Endometrium (tissue), 2 donors: ENCODE results near the gene RPN1.
"Not testable (repeated sequence)": the region's sequence is repeated elsewhere in the genome, so short reads cannot be mapped to it uniquely, and the experiment has no call there.

Experiments used
- FAIRE-seq: peaks from 2 replicates; lab custom pipeline; 2012; peaks lifted over from hg19 to GRCh38; lab: Jason Lieb, UNC
- donor health status: control.
- donor health status: control.

Gene RPN1

DNA sequence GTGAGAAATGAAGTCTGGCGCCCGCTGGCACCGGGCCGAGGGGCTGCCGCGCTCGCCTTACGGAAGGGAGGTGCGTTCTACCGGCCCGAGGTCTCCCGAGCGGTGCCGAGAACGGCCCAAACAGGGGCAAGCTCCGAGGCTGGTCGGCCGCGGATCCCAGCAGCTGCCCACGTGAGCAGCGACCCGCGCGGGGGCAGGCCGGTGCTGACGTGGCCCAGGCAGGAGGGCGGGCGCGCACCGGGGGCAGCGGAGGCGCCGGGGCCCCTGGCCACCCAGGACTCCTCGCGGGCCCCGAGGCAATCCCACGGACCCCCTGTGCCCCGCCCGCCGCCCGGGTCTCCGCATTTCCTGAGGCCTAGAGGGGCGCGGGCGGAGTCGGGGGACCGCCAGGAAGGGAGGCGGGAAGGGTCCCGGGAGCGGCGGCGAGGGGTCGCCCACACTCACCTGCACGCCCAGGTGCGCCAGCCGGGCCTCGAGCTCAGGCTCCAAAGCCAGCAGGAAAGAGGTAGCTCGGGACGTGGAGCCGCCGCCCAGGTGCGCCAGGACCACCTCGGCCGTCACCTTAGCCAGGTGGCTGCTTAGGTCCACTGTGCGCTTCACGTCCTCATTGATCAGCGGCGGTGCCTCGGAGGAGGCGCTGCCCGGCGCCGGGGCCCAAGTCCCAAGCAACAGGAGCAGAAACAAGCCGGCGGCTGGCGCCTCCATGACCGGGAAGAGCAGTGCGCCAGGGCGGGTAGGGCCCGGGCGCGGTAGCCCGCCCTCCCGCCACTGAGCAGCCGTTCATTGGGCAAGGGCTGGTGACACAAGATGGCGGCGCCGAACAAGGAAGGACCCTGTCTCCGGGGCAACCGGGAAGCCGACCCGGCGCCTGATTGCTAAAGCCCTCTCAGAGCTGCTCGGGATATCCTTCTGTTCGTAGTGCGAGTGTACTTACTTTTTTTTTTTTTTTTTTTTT is at the start of gene RPN1:
Gene RPN1 (minus strand): TSS at position 723 of the 955 bp plus-strand sequence. CDS start 18 bp downstream, at position 705.
- peak; percentile 74 for FAIRE-seq

DNA sequence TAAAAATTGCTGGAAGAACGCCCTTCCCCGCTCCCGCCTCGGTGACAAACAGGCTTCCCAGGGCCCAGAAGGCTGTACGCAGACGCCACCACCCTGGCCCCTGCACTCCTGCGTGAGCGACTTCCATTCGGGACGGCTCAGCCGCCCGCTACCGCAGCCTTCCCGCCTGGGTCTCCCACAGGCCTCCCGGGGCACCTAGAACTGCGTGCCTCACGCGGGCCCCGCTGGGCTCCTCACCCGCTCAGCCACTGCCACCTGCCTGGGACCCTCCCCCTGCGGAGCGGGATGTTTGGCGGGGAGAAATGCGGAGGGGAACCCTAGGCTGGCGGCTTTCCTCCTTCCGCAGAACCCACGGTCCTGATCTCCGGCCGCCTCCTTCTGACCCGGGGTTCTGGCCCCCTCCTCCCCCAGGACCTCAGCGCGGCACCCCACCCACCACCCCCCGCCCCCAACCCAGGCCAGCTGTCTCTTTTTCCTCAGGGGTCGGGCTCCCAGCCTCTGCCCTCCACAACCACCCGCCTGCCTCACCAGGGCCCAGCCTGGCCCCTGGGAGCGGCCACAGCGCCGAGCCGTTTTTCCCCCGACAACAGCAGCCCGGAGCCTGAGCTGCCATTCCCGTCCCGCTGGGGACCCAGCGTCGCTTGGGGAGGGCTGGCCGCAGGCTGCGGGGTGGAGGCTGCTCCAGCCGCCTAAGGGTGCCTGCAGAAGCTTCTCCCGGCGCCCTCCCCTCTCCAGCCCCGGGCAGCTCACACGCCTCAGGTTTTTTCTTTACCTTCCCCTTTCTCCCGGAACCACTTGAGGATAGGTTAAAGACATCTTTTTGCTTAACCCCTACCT is 47.8 kb upstream of the RPN1 start:
- FAIRE-seq = no peak

DNA sequence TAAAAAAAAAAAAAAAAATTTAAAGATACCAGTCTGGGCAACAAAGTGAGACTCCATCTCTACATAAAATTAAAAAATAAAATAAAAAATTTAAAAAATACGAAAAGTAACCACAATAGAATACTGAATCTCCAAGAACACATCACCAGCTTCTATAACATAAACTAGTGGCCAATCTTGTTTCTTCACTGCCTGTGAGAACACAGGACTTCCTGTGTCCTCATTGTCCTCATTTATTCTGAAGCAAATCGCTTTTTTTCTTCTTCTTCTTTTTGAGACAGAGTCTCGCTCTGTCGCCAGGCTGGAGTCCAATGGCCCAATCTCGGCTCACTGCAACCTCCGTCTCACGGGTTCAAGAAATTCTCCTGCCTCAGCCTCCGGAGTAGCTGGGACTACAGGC is 46.7 kb upstream of the RPN1 start:
- FAIRE-seq = no peak

DNA sequence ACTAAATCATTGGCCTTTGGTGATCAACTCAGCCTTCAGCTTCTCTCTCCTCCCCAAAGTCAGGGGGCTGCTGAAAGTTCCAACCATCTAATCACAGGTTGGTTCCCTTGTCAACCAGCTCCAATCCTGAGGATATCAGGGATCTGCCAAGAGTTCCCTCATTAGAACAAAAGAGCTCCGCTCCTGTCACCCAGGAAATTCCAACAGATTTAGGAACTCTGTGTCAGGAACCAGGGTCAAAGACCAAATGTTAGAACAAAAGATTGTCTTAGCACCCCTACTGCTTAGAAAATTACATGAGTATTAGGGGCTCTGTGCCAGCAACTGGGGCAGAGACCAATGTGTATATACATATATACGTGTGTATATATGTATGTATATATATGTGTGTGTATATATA is 43.1 kb upstream of the RPN1 start:
- no peak for FAIRE-seq

DNA sequence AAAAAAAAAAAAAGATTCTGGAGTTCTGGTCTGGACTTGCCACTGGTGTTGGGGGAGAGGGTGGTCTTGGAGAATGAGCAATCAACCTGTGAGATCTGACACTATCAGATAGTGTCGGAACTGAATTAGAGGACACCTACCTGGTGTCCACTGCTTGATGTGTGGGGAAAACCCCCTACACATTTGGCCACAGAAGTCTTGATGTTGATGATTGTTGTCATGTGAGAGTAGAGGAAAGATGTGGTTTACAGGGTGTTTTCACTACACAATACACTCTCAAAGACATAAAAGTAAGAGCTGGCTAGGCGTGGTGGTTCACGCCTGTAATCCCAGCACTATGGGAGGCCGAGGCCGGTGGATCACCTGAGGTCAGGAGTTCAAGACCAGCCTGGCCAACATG is 38.4 kb upstream of the RPN1 start:
- FAIRE-seq = no peak

DNA sequence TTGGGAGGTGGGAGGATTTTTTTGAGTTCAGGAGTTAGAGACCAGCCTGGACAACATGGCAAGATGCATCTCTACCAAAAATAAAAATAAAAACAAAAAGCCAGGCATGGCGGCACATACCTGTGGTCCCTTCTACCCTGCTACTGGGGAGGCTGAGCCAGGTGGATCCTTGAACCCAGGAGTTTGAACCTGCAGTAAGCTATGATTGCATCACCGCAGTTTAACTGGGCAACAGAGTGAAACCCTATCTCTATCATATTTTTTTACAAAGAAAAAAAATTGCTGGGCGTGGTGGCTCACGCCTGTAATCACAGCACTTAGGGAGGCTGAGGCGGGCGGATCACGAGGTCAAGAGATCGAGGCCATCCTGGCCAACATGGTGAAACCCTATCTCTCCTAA is 35.8 kb upstream of the RPN1 start:
- FAIRE-seq = no peak

DNA sequence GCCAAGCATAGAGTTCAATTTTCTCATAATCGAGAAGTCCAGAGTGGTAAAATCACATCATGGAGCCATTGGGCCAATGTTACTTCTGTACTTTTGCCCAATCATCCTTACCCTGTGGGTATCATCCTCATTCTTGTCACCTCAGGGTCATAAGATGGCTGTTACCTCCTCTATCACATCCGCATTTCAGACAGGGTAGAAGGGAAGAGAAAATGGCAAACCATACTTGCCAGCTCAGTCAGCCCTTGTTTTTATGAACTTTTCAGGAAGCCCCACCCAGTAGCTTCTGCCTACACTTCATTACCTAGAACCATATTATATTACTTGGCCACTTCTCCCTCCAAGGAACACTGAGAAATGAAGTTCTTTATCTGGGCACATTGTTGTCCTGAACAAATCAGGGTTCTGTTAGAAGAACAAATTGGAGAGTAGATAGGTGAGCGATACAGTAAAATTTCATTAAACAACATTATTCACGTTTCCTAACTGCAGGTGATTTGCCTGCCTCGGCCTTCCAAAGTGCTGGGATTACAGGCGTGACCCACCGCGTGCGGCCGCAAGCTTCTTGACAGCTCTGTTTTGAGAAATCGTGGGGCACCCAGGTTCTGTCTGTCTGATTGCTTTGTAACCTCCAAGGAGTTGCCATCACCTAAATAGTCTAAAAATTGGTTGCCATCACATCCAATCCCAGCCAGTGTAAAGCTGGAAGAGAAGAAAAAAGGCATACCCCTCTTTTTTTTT is 34.5 kb upstream of the RPN1 start:
- FAIRE-seq = no peak

DNA sequence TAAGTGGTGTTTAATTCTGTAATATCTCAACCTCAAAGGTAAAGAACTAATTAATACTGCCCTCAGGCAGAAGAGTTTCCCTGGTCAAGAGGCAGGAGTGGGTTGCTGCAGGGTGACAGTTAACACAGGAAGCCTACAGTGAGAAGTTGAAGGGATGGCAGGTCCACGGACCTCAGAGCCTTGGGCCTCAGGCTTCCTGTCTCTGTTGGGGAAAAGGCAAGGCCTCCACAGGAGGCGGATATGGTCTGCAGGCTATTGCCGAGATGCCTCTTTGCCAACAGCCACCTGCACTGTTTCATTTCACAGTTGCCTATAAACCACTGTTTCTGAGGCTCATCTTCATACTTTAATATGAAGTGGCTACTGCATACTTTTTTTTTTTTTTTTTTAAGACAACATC is 33.3 kb upstream of the RPN1 start:
- FAIRE-seq = no peak

DNA sequence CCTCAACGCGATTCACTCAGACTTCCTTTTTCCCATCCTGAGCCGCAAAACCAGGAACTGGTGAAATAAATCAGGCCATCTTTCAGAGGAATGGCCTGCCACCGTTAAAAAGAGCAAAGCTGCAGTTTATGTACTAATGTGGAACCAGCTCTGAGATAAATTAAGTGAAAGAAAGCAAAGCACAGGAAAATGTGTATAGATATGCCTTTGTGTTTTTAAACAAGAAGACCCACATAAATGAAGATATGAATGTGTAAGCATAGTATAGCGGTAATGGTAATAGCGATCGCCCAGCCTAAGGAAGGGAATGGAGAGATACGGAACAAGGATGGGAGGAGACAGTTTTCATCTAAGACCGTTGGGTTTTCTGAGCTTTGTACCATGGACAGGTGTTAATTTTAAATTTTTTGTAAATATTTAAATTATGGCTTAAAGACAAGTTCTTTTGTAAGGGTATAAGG is 30.8 kb upstream of the RPN1 start:
- FAIRE-seq = no peak

DNA sequence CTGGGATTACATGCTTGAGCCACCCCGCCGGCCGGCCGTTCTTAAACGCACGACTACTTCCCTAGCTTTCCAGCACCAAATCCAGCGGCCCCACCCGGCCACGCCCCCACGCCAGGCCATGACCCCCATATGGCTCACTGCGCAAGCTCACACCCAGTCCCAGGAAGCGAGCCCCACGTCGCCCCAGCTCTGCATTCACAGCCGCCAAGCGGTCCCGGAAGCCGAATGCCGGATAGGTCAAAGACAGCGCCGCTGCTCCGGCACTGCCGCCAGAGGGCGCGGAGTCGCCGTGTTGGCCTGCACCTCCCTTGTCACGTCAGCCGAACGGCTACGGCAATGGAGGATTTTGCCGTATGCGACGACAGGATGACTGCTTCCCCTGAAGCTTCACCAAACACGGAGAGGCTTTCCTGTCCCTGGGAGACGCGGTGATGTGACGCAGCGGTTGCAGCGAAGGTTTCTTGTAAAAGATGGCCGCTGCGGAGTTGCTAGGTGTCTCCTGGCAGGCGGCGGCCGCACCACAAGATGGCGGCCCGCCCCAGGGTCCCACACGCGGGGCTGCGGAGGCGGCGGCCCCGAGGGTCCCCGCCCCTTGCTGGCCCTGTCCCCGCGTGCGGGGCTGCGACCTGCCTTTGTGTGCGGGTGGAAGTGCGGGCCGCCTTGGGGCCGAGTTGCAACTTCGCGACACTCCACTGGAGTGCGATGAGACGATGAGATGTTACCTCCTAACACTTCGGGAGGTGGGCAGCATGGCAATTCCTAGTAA is 30.2 kb upstream of the RPN1 start:
- FAIRE-seq = peak; percentile 83

DNA sequence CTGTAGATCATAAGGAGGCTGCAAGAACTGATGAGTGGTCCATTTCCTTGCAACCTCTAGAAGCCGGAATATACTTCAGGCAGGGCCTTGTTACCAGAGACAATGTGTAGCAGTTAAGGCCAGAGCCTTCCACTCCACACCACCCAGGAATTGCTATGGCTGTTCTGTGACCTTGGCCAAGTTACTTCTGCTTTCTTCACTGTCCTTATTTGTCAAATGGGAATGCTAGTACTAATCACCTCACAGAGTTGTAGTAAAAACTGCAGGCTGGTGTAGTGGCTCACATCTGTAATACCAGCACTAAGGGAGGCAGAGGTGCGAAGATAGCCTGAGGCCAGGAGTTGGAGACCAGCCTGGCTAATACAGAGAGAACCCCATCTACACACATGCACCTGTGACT is 28.7 kb upstream of the RPN1 start:
- no peak for FAIRE-seq

DNA sequence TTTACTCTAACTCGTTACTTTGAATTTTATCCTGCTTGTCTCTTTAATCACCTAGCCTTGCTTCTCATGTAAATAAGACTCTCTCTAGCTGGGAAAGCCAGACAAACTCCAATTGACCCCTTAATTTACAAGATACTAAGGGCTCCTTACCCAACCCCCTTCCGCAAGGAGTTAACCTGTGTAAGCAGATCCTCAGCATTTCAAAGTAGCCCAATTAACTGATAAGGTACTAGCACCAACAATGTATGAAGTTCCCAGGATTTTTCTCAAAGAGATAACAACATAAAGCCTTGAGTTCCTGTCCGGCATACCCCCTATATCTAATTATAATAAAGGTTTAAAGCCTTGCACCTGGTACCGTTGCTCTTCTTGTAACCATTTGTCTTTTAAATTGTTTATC is 25.2 kb upstream of the RPN1 start:
- not testable (repeated sequence) for FAIRE-seq

DNA sequence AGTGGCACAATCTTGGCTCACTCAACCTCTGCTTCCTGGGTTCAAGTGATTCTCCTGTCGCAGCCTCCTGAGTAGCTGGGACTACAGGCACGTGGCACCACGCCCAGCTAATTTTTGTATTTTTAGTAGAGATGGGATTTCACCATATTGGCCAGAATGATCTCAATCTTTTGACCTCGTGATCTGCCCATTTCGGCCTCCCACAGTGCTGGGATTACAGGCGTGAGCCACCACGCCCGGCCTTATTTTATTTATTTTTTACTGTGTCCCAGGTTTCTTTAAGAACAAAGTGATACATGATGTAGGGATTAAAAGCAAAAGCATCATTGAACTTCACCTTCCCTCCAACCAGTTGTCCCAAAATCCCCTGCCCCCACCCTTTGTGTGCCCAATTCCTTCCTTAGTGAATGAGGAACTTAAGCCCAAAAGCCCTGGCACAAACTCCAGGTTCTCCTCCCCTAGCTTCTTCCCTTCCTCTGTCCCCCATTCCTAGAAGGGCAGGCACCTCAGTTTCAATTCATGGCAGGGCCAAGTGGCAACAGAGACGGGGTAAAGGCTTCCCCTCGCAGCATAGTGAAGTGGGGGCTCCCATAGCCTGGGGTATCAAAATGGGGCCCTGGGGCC is 23.7 kb upstream of the RPN1 start:
- FAIRE-seq = no peak

DNA sequence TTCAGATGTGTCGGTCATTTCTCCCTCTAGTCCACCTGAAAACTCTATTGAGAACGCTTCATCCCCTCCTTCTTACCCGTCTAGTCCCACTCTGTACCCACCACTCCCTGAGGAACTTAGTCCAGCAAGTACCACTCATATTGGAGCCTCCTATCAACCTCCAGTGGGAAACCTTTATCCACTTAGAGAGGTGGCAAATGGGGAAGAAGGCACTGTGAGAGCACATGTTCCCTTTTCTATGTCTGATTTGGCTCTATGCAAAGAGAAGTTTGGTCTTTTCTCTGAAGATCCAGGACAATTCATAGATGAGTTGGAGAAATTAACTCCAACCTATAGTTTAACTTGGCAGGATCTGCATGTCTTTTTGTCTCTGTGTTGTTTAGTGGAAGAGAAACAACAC is 17.0 kb upstream of the RPN1 start:
- no peak for FAIRE-seq

DNA sequence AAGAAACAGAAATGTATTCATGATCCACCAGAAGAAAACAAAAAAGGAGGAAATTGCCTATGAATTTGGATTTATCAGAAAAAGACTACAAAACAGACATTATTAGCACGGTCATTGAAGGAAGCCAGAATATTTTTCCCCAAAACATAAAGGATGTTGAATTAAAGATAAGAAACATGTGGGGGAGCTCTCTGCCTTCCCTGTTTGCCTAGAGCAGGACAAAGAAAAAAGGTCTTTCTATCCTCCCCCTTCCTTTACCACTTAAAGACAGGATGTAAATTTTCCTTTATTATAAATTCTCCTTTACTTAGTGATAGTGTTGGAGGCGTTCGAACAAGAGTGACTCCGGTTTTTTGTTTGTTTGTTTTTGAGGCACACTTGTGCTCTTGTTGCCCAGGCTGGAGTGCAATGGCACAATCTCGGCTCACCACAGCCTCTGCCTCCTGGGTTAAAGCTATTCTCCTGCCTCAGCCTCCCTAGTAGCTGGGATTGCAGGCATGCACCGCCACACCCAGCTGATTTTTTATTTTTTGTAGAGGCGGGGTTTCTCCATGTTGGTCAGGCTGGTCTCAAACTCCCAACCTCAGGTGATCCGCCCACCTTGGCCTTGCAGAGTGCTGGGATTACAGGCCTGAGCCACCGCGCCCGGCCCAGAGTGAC is 14.9 kb upstream of the RPN1 start:
- FAIRE-seq = no peak

DNA sequence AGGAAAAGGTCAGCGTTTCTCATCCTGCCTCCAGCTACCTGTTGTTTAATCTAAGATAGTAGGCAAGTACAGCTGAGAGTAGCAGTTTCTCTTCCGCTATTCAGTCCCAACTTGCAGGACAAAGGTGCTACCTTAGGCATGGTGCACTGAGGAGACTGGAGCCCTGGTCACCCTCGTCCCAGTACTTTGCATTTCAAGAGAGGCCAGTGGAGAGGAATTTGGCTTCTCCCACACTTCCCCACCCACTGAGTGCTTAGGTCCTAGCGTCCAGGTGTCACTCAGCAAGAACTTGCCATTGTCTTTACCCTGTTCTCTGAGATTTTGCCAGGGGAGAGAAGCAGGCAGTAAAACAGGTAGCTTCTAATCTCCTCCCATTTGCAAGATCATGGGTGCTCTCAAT is 12.5 kb upstream of the RPN1 start:
- no peak for FAIRE-seq

DNA sequence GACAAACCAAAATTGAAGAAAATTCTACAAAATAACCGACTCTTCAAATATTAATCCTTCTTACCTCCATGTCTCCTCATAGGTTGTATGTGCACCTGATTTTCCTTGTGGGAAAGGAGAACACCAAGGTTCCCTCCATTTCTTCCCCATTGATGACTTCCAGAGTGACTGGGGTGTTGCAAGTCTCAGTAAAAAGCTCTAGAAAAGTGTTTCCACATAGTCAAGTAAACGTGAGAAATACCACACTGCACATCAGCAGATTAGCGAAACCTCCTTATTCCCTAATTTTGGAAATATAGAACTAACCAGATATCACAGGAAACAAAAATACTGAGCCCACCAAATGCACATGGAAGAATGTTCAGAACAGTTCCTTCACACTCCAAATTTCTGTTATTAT is 4.9 kb upstream of the RPN1 start:
- FAIRE-seq = no peak

DNA sequence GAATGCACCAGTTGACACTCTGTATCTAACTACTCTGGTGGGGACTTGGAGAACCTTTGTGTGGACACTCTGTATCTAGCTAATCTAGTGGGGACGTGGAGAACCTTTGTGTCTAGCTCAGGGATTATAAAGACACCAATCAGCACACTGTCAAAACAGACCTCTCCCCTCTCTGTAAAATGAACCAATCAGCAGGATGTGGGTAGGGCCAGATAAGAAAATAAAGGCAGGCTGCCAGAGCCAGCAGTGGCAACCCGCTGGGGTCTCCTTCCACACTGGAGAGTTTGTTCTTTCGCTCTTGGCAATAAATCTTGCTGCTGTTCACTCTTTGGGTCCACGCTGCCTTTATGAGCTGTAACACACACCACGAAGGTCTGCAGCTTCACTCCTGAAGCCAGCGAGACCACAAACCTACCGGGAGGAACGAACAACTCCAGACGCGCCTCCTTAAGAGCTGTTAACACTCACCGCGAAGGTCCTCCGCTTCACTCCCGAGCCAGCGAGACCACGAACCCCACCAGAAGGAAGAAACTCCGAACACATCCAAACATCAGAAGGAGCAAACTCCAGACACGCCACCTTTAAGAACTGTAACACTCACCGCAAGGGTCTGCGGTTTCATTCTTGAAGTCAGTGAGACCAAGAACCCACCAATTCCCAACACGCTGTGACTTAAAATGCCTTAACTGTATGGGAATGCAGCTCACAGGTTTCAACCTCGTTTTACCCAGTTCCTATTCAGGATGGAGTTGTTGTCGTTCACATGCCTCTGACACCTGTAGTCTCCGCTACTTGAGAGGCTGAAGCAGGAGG is 3.6 kb upstream of the RPN1 start:
- not testable (repeated sequence) for FAIRE-seq

DNA sequence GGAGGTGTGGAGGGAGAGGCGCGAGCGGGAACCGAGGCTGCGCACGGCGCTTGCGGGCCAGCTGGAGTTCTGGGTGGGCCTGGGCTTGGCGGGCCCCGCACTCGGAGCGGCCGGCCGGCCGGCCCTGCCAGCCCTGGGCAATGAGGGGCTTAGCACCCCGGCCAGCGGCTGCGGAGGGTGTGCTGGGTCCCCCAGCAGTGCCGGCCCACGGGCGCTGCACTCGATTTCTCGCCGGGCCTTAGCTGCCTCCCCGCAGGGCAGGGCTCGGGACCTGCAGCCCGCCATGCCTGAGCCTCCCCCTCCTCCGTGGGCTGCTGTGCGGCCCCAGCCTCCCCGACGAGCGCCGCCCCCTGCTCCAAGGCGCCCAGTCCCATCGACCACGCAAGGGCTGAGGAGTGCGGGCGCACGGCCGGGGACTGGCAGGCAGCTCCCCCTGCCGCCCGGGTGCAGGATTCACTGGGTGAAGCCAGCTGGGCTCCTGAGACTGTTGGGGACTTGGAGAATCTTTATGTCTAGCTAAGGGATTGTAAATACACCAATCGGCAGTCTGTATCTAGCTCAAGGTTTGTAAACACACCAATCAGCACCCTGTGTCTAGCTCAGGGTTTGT is 2.9 kb upstream of the RPN1 start:
- FAIRE-seq = not testable (repeated sequence)
